Adipocyte (in vitro differentiated cells): ENCODE results near the gene DGKG.
A peak's percentile ranks its signal among the peaks of the same experiment; 100 is the strongest.

Source experiments
- DNase-seq: peaks from one replicate; pipeline ENCODE4 v3.0.0-alpha.2; 2015; ENCODE audit warnings: low read depth
- H3K27me3 ChIP-seq: replicated peaks from 2 replicates; pipeline ENCODE4 v1.7.0; 2013; ENCODE audit warnings: mild to moderate bottlenecking, low read length, moderate library complexity; ENCODE audit not compliant: control insufficient read depth, insufficient read depth
- H3K36me3 ChIP-seq: 2 replicates; pipeline ENCODE4 v1.7.0; 2013; ENCODE audit warnings: low read length, mild to moderate bottlenecking, moderate library complexity; ENCODE audit not compliant: control insufficient read depth, insufficient read depth, severe bottlenecking
- H3K4me1 ChIP-seq: 2 replicates; pipeline ENCODE4 v1.7.0; 2013; ENCODE audit warnings: mild to moderate bottlenecking, low read length, moderate library complexity; ENCODE audit not compliant: control insufficient read depth, insufficient read depth
- H3K4me3 ChIP-seq: 2 replicates; pipeline ENCODE4 v1.7.0; 2013; ENCODE audit warnings: mild to moderate bottlenecking, low read length, moderate library complexity
- H3K9ac ChIP-seq: 2 replicates; pipeline ENCODE4 v1.7.0; 2013; ENCODE audit warnings: mild to moderate bottlenecking, low read length, moderate library complexity
- H3K9me3 ChIP-seq: 2 replicates; pipeline ENCODE4 v1.7.0; 2013; ENCODE audit warnings: mild to moderate bottlenecking, low read length, moderate library complexity; ENCODE audit not compliant: control insufficient read depth

The DGKG gene

DNA sequence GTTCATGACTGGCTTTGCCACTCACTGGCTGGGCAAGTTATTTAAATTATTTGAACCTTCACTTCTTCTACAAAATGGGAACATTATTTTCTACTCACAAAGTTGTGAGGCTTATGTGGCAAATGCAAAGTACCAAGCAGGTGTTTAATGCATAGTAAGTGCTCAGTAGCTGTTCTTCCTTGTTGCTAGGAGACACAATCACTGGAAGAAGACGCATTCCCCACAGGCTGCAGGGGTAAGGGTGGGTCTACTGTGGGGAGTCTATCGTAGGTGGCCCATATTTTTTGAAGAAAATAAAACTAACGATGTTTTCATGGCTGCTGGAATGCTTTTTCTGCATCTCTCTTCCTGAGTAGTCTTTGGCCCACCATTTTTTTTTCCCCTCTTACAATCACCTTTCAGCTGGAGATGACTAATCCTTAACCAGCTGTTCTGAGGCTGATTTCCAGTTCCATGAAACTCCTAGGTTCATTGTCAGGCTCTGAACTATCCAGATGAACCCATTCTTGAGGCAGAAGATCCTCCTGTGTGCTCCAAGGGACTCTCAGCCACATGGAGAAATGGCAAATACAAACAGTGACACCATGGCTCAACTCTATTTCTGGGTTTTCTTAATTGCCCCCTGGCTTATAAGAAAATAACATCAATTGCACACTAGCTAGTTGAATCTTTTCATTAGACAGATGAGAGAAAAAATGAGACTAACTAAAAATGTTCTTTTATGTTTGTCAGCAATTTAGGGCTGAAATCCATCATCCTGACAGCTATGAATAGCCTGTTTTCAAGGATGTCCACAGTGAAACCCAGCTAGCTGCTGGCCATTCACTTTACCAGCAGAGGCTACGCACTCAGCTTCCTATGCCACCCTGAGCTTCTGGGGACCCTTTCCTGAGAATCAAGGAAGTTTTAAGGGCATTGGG is 144.9 kb downstream of the DGKG start:
- Histone ChIP-seq H3K9me3 (no peaks in the 10 kb centered on the region), H3K27me3 (no peaks in the 10 kb centered on the region), H3K4me3 (no peak overlapping the region), H3K36me3 (no peaks in the 10 kb centered on the region), H3K4me1 (peaks cover 9% of the 10 kb centered on the region), H3K9ac (no peak overlapping the region)
- no peak for DNase-seq

DNA sequence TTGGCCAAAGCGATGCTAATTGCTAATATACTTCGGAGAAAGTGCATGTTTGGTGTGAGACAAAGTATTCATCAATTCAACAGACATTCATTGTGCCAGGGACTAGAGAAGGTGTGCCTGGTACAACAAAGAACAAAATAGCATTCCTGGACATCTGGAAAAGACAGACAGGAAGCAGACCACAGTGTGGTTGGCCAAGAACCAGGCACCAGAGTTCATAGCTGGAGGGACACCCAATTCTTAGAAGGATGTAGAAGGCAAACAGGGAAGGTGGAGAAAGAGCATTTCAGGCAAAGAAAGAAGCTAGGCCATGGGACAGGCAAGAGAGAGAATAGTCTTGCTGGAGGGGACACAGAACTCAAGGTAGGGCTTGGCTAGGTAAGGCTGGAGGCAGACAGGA is 147.4 kb downstream of the DGKG start:
- no peak overlapping the region for H3K9ac ChIP-seq

DNA sequence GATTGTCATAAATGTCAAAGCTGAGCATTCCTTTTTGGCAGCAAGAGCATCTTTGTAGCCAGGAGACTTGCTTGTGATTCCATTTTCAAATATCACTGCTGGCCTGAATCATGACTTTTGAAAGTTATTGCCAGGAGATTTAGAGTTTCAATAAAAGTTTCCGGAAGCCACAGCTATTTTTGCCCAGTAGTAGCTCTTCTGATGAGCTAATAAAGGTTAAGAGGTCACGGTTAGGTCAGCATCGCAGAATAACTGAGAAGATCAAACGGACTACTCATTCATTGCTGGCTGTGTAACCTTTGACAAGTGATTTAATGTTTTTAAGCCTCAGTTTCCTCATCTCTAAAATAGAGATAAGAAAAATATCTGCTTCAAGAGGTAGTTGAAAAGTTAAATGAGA is 148.1 kb downstream of the DGKG start:
- Histone ChIP-seq H3K4me3 (no peak overlapping the region), H3K9me3 (no peaks in the 10 kb centered on the region), H3K4me1 (peaks cover 25% of the 10 kb centered on the region), H3K9ac (no peak overlapping the region), H3K36me3 (no peaks in the 10 kb centered on the region), H3K27me3 (no peaks in the 10 kb centered on the region)
- DNase-seq: no peak

More for the DNA sequence above, 147.4 kb downstream of the DGKG start:
- Histone ChIP-seq H3K36me3 (no peaks in the 10 kb centered on the region), H3K4me3 (no peak overlapping the region), H3K9me3 (no peaks in the 10 kb centered on the region), H3K27me3 (no peaks in the 10 kb centered on the region), H3K4me1 (peaks cover 22% of the 10 kb centered on the region)
- DNase-seq: no peak

DNA sequence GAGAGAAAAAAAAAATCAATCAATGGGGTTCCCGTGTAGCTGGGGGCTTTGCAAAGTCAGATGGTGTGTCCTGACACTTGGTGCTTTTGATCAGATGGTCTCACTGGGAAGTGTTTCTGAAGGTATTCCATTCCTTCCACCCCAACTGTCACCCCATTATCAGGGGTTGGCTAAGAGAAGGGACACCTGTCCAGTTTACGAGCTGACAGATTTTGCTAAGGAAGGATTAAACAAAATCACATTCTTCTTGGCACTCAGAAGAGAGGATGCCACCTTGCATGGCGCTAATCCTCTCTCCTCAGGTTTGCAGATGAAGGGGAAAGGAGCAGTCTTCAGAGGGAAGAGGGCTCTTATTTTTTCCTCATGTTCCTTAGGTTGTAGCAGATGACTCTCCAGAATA is 149.4 kb downstream of the DGKG start:
- no peaks in the 10 kb centered on the region for H3K36me3 ChIP-seq

DNA sequence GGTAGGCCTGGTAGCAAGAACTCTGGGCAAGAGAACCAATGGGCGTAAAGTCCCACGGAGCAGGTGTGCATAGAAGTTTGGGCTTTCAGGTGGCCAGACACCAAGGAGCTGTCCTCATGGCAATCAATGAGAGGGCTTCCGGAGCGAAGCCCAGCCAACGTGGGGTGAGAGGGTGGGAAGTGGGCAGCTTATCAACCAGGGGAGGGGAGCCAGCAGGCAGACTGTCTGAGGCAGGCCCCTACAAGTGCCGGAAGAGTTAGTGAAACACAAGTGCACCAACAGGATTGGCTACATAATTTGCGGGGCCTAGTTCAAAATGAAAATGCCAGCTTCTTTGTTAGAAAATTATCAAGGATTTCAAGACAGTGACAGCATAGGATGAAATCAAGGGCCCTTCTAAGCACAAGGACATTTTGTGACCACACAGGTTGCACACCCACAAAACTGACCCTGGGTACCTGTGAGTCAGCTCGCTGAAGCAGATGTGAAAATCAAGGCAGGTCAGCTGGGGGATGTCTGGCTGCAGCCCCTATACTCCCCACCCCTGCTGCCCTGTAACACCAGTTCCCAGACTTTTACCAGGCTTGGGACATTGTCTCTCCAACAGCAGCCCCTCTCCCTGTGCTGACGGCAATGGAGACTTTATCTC is 151.1 kb downstream of the DGKG start:
- DNase-seq: no peak
- H3K36me3 ChIP-seq: no peaks in the 10 kb centered on the region
- no peaks in the 10 kb centered on the region for H3K9me3 ChIP-seq
- no peak overlapping the region for H3K4me3 ChIP-seq
- H3K9ac ChIP-seq: no peak overlapping the region
- no peaks in the 10 kb centered on the region for H3K27me3 ChIP-seq
- H3K4me1 ChIP-seq: peaks cover 25% of the 10 kb centered on the region

More for the DNA sequence above, 149.4 kb downstream of the DGKG start:
- H3K4me3 ChIP-seq: no peak overlapping the region
- H3K4me1 ChIP-seq: peaks cover 25% of the 10 kb centered on the region
- DNase-seq: no peak
- no peaks in the 10 kb centered on the region for H3K27me3 ChIP-seq
- no peaks in the 10 kb centered on the region for H3K9me3 ChIP-seq
- H3K9ac ChIP-seq: no peak overlapping the region

DNA sequence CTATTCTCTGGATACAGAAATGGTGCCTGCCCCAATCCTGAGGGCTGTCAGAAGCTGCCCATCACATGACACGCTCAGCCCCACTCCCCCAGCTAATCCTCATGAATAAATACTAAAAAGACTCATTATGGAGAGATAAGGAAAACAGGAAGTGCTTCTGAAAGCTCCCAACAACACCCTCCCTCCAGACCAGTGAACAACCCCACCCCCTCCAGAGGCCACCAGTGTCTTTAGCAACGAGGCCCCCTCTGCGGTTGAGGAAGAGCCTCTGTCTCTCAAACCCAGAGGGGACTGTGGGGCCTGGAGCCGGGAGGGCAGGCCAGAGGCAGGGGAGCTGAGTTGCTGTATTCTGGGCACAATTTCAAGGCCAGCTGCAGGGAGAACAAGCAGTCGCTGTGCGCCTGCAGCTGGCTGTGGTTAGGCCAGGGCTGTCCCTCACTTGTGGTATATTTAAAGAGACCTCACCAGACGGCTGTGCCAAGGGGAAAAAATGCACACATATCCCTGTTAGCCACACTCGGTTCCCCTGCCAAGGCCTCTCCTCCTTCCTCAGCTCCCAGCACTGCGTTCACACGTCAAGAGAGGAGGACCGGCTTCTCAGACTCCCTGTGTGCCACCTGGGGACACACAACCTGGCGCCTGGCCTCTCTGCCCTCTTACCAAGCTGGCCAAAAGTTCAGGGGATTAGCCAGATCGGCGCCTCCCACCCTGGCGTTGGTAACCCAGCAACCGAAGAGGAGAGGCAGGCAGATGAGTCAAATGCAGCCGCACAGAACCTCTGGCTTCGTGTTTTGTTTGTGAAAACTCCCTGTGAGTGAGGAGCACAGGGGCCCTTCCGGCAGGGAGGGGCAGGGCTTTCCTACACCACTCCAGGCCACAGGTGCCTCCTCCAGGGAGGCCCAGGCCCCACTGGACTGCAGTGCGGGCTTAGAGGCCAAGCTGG is 152.0 kb downstream of the DGKG start:
- Histone ChIP-seq H3K9me3 (no peaks in the 10 kb centered on the region), H3K4me3 (peak overlapping the region; percentile 31), H3K27me3 (no peaks in the 10 kb centered on the region), H3K9ac (peak overlapping the region; percentile 48), H3K4me1 (peaks cover 25% of the 10 kb centered on the region), H3K36me3 (no peaks in the 10 kb centered on the region)
- peak; percentile 68 for DNase-seq

DNA sequence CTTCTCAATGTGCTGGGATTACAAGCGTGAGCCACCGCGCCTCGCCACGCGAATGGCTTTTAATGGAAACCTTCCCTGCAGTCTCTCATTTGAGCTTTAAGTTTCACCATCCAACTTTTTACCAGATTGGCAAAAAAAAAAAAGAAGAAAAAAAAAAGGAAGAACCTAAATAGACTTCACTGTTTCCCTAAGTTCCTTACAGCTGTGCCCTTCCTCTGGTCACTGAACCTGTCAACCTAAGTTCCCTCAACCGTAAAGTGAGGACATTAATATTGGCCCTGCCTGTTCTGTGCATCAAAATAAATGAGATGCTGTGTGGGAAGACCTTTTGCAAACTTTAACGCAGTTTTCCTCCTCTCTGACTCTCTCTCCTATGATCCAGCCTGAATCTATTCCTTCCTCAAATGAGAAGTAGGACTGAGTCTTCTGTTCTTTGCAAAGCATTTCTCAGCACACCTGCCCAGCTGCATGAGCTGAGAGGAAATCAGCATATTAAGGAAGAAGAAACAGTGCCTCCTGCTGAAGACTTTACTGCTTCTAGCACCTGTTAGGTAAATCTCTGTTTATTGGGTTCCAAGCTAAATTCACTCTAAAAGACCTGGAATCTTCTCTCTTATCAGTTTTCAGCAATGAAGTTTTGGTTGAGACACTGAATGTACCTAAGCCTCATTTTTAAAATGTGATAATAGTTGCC is 153.6 kb downstream of the DGKG start:
- no peaks in the 10 kb centered on the region for H3K36me3 ChIP-seq
- H3K4me3 ChIP-seq: no peak overlapping the region
- no peaks in the 10 kb centered on the region for H3K9me3 ChIP-seq
- no peak for DNase-seq
- H3K27me3 ChIP-seq: no peaks in the 10 kb centered on the region
- H3K4me1 ChIP-seq: peaks cover 18% of the 10 kb centered on the region
- no peak overlapping the region for H3K9ac ChIP-seq

DNA sequence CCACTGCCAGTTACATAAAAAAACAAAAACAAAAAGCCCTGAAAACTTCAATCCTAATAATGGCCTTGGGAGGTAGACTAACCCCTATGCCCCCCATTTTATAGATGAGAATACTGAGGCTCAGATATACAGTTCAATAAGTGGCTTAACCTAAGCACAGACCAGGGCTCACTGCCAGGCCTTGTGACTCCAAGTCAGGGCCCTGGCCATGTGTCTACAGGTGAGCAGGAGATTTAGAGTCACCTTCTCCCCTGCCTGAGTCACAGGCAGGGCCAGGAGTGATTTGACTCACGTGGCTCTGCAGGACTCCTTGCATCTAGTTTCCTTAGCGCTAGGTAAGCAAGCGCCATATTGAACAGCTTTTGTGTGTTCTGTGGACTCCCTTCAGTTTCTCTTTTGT is 154.5 kb downstream of the DGKG start:
- no peaks in the 10 kb centered on the region for H3K9me3 ChIP-seq
- H3K4me3 ChIP-seq: no peak overlapping the region
- H3K4me1 ChIP-seq: peaks cover 16% of the 10 kb centered on the region
- no peak overlapping the region for H3K9ac ChIP-seq
- no peaks in the 10 kb centered on the region for H3K27me3 ChIP-seq
- DNase-seq: no peak
- no peaks in the 10 kb centered on the region for H3K36me3 ChIP-seq

DNA sequence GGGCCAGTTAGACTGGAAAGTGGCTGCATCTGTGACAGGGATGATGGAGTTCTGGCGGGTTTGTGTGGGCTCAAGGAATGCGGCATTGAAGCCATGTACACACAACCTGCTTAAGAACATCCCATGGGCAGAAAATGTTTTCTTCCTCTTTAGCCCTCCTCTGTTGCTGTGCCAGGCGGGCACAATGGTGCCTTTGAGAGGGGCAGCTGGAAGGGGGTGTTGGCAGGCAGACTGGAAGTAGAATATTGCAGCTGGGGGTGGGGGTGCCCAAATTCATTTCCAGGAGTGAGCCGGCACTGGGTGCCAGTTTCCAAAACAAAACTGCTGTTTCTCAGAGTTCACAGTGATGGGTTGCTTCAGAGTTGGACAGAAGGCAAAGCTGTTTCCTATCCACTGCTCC is 161.3 kb downstream of the DGKG start:
- Histone ChIP-seq H3K36me3 (no peaks in the 10 kb centered on the region), H3K9ac (no peak overlapping the region), H3K4me3 (no peak overlapping the region), H3K27me3 (peaks cover 8% of the 10 kb centered on the region), H3K9me3 (no peaks in the 10 kb centered on the region), H3K4me1 (no peaks in the 10 kb centered on the region)
- DNase-seq: no peak

DNA sequence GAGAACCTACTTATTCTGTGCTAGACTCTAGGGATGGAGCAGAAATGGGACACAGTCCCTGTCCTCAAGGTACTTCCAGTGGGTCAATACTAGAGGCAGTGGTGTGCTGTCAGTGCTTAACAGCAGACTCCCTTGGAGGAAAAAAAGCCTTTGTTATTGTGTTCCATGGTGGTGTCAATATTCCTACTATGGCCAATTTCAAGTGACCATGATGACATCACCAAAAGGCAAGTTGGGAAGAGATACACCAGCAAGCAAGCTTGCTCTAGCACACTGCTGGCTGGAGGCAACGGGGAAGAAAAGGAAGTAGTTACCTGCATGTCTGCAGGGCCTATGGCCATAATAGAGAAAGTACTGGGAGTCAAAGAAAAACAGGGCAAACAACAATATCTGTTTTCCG is 163.6 kb downstream of the DGKG start:
- H3K9me3 ChIP-seq: no peaks in the 10 kb centered on the region
- H3K9ac ChIP-seq: no peak overlapping the region
- peaks cover 19% of the 10 kb centered on the region for H3K27me3 ChIP-seq
- DNase-seq: no peak
- no peaks in the 10 kb centered on the region for H3K36me3 ChIP-seq
- no peak overlapping the region for H3K4me3 ChIP-seq
- H3K4me1 ChIP-seq: peaks cover 8% of the 10 kb centered on the region
